SK-N-MC (cell line): Measurements from ENCODE around the gene PLPP7.

ENCODE experiments used
- EZH2 ChIP-seq: fragments of 200-600 bp; sonication (generic); IDR thresholded peaks from one replicate; pipeline ENCODE4 v1.6.1; 2017; ENCODE audit warnings: antibody characterized with exemption
- FOXP2 ChIP-seq: optimal IDR thresholded peaks from 2 replicates; pipeline ENCODE3; 2011; ENCODE audit warnings: mild to moderate bottlenecking, moderate library complexity; ENCODE audit not compliant: insufficient read depth; ENCODE audit errors: extremely low read length, control extremely low read depth
- POLR2AphosphoS5 ChIP-seq: IDR thresholded peaks from 2 replicates; pipeline ENCODE4 v1.6.1; 2012; ENCODE audit warnings: mild to moderate bottlenecking, low read depth, low read length, borderline replicate concordance

GRCh38 chr9:131309530-131310276 is 20.2 kb downstream of the PLPP7 start:
- TF ChIP-seq EZH2 (no peak), POLR2AphosphoS5 (no peak), FOXP2 (no peak)
